Measurements from ENCODE around the gene BUD23. TPM values are rescaled to one million over a fixed set of nuclear protein-coding genes. Genes with fewer than 3 reads are reported as not detected.
"Not testable (repeated sequence)": the region's sequence is repeated elsewhere in the genome, so short reads cannot be mapped to it uniquely, and the experiment has no call there.

Gene BUD23
- total RNA-seq, 1 donor from 2014 or later: 133 TPM

GRCh38 chr7:73674468-73675124 lies 8.8 kb upstream of the BUD23 start:
- peaks cover 14% of the 10 kb centered on the region for H3K27me3 Mint-ChIP-seq
- no peak for DNase-seq
- no peaks in the 10 kb centered on the region for H3K9me3 Mint-ChIP-seq
- no peak overlapping the region for H3K27ac Mint-ChIP-seq
- peaks cover 14% of the 10 kb centered on the region for H3K36me3 Mint-ChIP-seq (ENCODE audit: low read depth)
- no peak overlapping the region for H3K4me3 Mint-ChIP-seq
- intact Hi-C loops (cut with micrococcal nuclease): no loop called here
- no peaks in the 10 kb centered on the region for H3K4me1 Mint-ChIP-seq

GRCh38 chr7:73676062-73676461 lies 7.3 kb upstream of the BUD23 start:
- H3K36me3 Mint-ChIP-seq (ENCODE audit: low read depth): peaks cover 17% of the 10 kb centered on the region
- DNase-seq; intact Hi-C loops (cut with micrococcal nuclease); H3K4me3 Mint-ChIP-seq; H3K9me3 Mint-ChIP-seq; H3K4me1 Mint-ChIP-seq; H3K27me3 Mint-ChIP-seq; H3K27ac Mint-ChIP-seq: not testable (repeated sequence)

GRCh38 chr7:73678862-73679261 lies 4.5 kb upstream of the BUD23 start:
- Mint-ChIP-seq H3K27me3 (peaks cover 2% of the 10 kb centered on the region), H3K4me3 (no peak overlapping the region), H3K36me3 (ENCODE audit: low read depth) (peaks cover 27% of the 10 kb centered on the region), H3K4me1 (peaks cover 20% of the 10 kb centered on the region), H3K27ac (no peak overlapping the region), H3K9me3 (no peaks in the 10 kb centered on the region)
- intact Hi-C loops (cut with micrococcal nuclease): no loop called here
- DNase-seq: no peak

GRCh38 chr7:73679709-73680108 lies 3.7 kb upstream of the BUD23 start:
- no peak for DNase-seq

GRCh38 chr7:73680501-73680900 lies 2.9 kb upstream of the BUD23 start:
- Mint-ChIP-seq H3K27ac (no peak overlapping the region), H3K27me3 (no peaks in the 10 kb centered on the region), H3K9me3 (no peaks in the 10 kb centered on the region), H3K36me3 (ENCODE audit: low read depth) (peaks cover 31% of the 10 kb centered on the region), H3K4me1 (peaks cover 21% of the 10 kb centered on the region), H3K4me3 (no peak overlapping the region)
- DNase-seq: no peak
- intact Hi-C loops (cut with micrococcal nuclease): no loop called here

More at GRCh38 chr7:73679709-73680108, 3.7 kb upstream of the BUD23 start:
- Mint-ChIP-seq H3K9me3 (no peaks in the 10 kb centered on the region), H3K4me1 (peaks cover 21% of the 10 kb centered on the region), H3K4me3 (no peak overlapping the region), H3K27me3 (peaks cover 2% of the 10 kb centered on the region), H3K36me3 (ENCODE audit: low read depth) (peaks cover 28% of the 10 kb centered on the region), H3K27ac (no peak overlapping the region)
- intact Hi-C loops (cut with micrococcal nuclease): no loop called here

- peaks cover 32% of the 10 kb centered on the region for H3K36me3 Mint-ChIP-seq (ENCODE audit: low read depth)
- intact Hi-C loops (cut with micrococcal nuclease): no loop called here
- DNase-seq: no peak
- peak overlapping the region; percentile 29 for H3K27ac Mint-ChIP-seq
- peak overlapping the region; percentile 96 for H3K4me3 Mint-ChIP-seq
- peaks cover 21% of the 10 kb centered on the region for H3K4me1 Mint-ChIP-seq
- no peaks in the 10 kb centered on the region for H3K9me3 Mint-ChIP-seq
- H3K27me3 Mint-ChIP-seq: no peaks in the 10 kb centered on the region
Measured at GRCh38 chr7:73681031-73681430, 2.4 kb upstream of the BUD23 start.

- H3K4me3 Mint-ChIP-seq: peak overlapping the region; percentile 96
- intact Hi-C loops (cut with micrococcal nuclease): loop anchor here (1.0 kb wide), 6 partner anchors 15 to 160 kb away; partner anchors contain the start of genes ABHD11, BAZ1B, BCL7B and TBL2
- no peaks in the 10 kb centered on the region for H3K27me3 Mint-ChIP-seq
- DNase-seq: no peak
- peak overlapping the region; percentile 98 for H3K27ac Mint-ChIP-seq
- H3K4me1 Mint-ChIP-seq: peaks cover 21% of the 10 kb centered on the region
- H3K36me3 Mint-ChIP-seq (ENCODE audit: low read depth): peaks cover 43% of the 10 kb centered on the region
- H3K9me3 Mint-ChIP-seq: no peaks in the 10 kb centered on the region
Measured at GRCh38 chr7:73682745-73683055, 697 bp upstream of the BUD23 start.

- peak overlapping the region; percentile 96 for H3K4me3 Mint-ChIP-seq
- H3K4me1 Mint-ChIP-seq: peaks cover 29% of the 10 kb centered on the region
- H3K27me3 Mint-ChIP-seq: no peaks in the 10 kb centered on the region
- intact Hi-C loops (cut with micrococcal nuclease): loop anchor here (1.0 kb wide), 6 partner anchors 17 to 162 kb away; partner anchors contain the start of genes ABHD11, BAZ1B, BCL7B and TBL2
- H3K36me3 Mint-ChIP-seq (ENCODE audit: low read depth): peaks cover 41% of the 10 kb centered on the region
- no peaks in the 10 kb centered on the region for H3K9me3 Mint-ChIP-seq
- DNase-seq: no peak
- peak overlapping the region; percentile 98 for H3K27ac Mint-ChIP-seq
Measured at GRCh38 chr7:73683788-73684693, 644 bp downstream of the BUD23 start.

- Mint-ChIP-seq H3K36me3 (ENCODE audit: low read depth) (peaks cover 46% of the 10 kb centered on the region), H3K27ac (no peak overlapping the region)
- intact Hi-C loops (cut with micrococcal nuclease): no loop called here
Measured at GRCh38 chr7:73685311-73685710, 1.9 kb downstream of the BUD23 start.

GRCh38 chr7:73688288-73688687 lies 4.9 kb downstream of the BUD23 start:
- peaks cover 56% of the 10 kb centered on the region for H3K36me3 Mint-ChIP-seq (ENCODE audit: low read depth)
- no peak overlapping the region for H3K4me3 Mint-ChIP-seq
- no peaks in the 10 kb centered on the region for H3K27me3 Mint-ChIP-seq
- intact Hi-C loops (cut with micrococcal nuclease): no loop called here
- no peaks in the 10 kb centered on the region for H3K9me3 Mint-ChIP-seq
- H3K27ac Mint-ChIP-seq: no peak overlapping the region
- H3K4me1 Mint-ChIP-seq: peaks cover 19% of the 10 kb centered on the region
- no peak for DNase-seq

More at GRCh38 chr7:73685311-73685710, 1.9 kb downstream of the BUD23 start:
- DNase-seq: no peak
- Mint-ChIP-seq H3K4me3 (peak overlapping the region; percentile 56), H3K27me3 (no peaks in the 10 kb centered on the region), H3K4me1 (peaks cover 34% of the 10 kb centered on the region), H3K9me3 (no peaks in the 10 kb centered on the region)

GRCh38 chr7:73690646-73691045 lies 7.2 kb downstream of the BUD23 start:
- Mint-ChIP-seq H3K27ac (no peak overlapping the region), H3K4me3 (no peak overlapping the region), H3K27me3 (no peaks in the 10 kb centered on the region), H3K36me3 (ENCODE audit: low read depth) (peaks cover 62% of the 10 kb centered on the region), H3K9me3 (no peaks in the 10 kb centered on the region), H3K4me1 (peaks cover 15% of the 10 kb centered on the region)
- intact Hi-C loops (cut with micrococcal nuclease): no loop called here
- no peak for DNase-seq

GRCh38 chr7:73696372-73696771 lies 13.0 kb downstream of the BUD23 start:
- intact Hi-C loops (cut with micrococcal nuclease): no loop called here
- Mint-ChIP-seq H3K4me1 (no peaks in the 10 kb centered on the region), H3K36me3 (ENCODE audit: low read depth) (peaks cover 56% of the 10 kb centered on the region), H3K27me3 (no peaks in the 10 kb centered on the region), H3K27ac (no peak overlapping the region), H3K9me3 (no peaks in the 10 kb centered on the region), H3K4me3 (no peak overlapping the region)
- no peak for DNase-seq

- Mint-ChIP-seq H3K27ac (no peak overlapping the region), H3K36me3 (ENCODE audit: low read depth) (peaks cover 60% of the 10 kb centered on the region), H3K4me3 (no peak overlapping the region), H3K4me1 (peaks cover under 1% of the 10 kb centered on the region), H3K27me3 (no peaks in the 10 kb centered on the region), H3K9me3 (no peaks in the 10 kb centered on the region)
- DNase-seq: no peak
- intact Hi-C loops (cut with micrococcal nuclease): no loop called here
Measured at GRCh38 chr7:73698410-73698809, 15.0 kb downstream of the BUD23 start.

- no peak for DNase-seq
- intact Hi-C loops (cut with micrococcal nuclease): no loop called here
- peaks cover 3% of the 10 kb centered on the region for H3K4me1 Mint-ChIP-seq
Measured at GRCh38 chr7:73699370-73700068, 16.1 kb downstream of the BUD23 start.

More at GRCh38 chr7:73699370-73700068, 16.1 kb downstream of the BUD23 start:
- H3K27ac Mint-ChIP-seq: no peak overlapping the region
- no peaks in the 10 kb centered on the region for H3K9me3 Mint-ChIP-seq
- H3K36me3 Mint-ChIP-seq (ENCODE audit: low read depth): peaks cover 53% of the 10 kb centered on the region
- H3K4me3 Mint-ChIP-seq: no peak overlapping the region
- H3K27me3 Mint-ChIP-seq: no peaks in the 10 kb centered on the region

Data from activated CD4-positive, alpha-beta T cell treated with anti-CD3 and anti-CD28 coated beads, Interleukin-2, amount 10 ng/mL, durations not matched to agents 24 days and 14 days (primary cell).